Measurements from ENCODE around the gene DIDO1. TPM values are rescaled to one million over a fixed set of nuclear protein-coding genes. Genes with fewer than 3 reads are reported as not detected.

The DIDO1 gene
- total and polyA plus RNA-seq, 9 of the 15 experiments (the other 6 are each of a cell fraction or from before 2014, with no cell fraction given): 4.4 to 46.8 (median 31.2) TPM

GRCh38 chr20:62937268-62938104 is 11.2 kb upstream of the DIDO1 start (continued):
- TF ChIP-seq PKNOX1 (IDR thresholded peaks at IDR 0.05): no peak
- TF ChIP-seq ZBTB43 (CRISPR knock-in tag; IDR thresholded peaks at IDR 0.05): no peak
- TF ChIP-seq MYNN (IDR thresholded peaks at IDR 0.05): no peak
- no peak for TF ChIP-seq MYNN (CRISPR knock-in tag; IDR thresholded peaks at IDR 0.05)
- TF ChIP-seq SRSF3 (IDR thresholded peaks at IDR 0.05; ENCODE audit: insufficient read depth, low read length): no peak
- TF ChIP-seq SRSF1 (IDR thresholded peaks at IDR 0.05; ENCODE audit: low read depth, low read length): no peak
- TF ChIP-seq NFXL1 (CRISPR knock-in tag; IDR thresholded peaks at IDR 0.05): no peak
- TF ChIP-seq SP1 (CRISPR knock-in tag; IDR thresholded peaks at IDR 0.05): peak; percentile 80
- 0 out of 2 replicates have a peak, but pooled peaks have one; percentile 19 for TF ChIP-seq ZNF324 (CRISPR knock-in tag; IDR thresholded peaks at IDR 0.05)
- TF ChIP-seq MTA2 (IDR thresholded peaks at IDR 0.05; ENCODE audit: low read depth): no peak
- no peak for TF ChIP-seq PTBP1 (IDR thresholded peaks at IDR 0.05; ENCODE audit: low read depth, low read length)
- TF ChIP-seq ARID1B (IDR thresholded peaks at IDR 0.05): no peak
- no peak for TF ChIP-seq STAT5B (CRISPR knock-in tag; IDR thresholded peaks at IDR 0.05)
- no peak for TF ChIP-seq HOXB6 (CRISPR knock-in tag; IDR thresholded peaks at IDR 0.05; ENCODE audit: borderline replicate concordance)
- 0 out of 2 replicates have a peak, but pooled peaks have one; percentile 45 for TF ChIP-seq IRF2 (CRISPR knock-in tag; IDR thresholded peaks at IDR 0.05)
- TF ChIP-seq KDM4B (IDR thresholded peaks at IDR 0.05; ENCODE audit: borderline replicate concordance in 2 of 2, low read depth in 1 of 2): peak in 1 of 2 experiments; percentile 81; a peak in 1 of 4 replicates
- TF ChIP-seq SMAD2 (IDR thresholded peaks at IDR 0.05; ENCODE audit: low read depth, low read length): no peak
- 0 out of 2 replicates have a peak, but pooled peaks have one; percentile 51 for TF ChIP-seq E2F3 (CRISPR knock-in tag; IDR thresholded peaks at IDR 0.05)
- no peak for TF ChIP-seq EP300 (IDR thresholded peaks at IDR 0.05; ENCODE audit: low read length)
- TF ChIP-seq E2F8 (IDR thresholded peaks at IDR 0.05; ENCODE audit: low read depth, partially characterized antibody): peak; percentile 94
- TF ChIP-seq XRCC5 (IDR thresholded peaks at IDR 0.05; ENCODE audit: low read depth, low read length): no peak
- TF ChIP-seq ZNF280B (CRISPR knock-in tag; IDR thresholded peaks at IDR 0.05): no peak
- no peak for TF ChIP-seq TFAM (CRISPR knock-in tag; conservative IDR thresholded peaks at IDR 0.05)
- peak; percentile 84 for TF ChIP-seq C11orf30 (IDR thresholded peaks at IDR 0.05; ENCODE audit: low read depth)

All from K562 (cell line).